Esophagus squamous epithelium (tissue), 4 donors: Measurements from ENCODE around the gene CTCF.

ENCODE experiments used
- POLR2A ChIP-seq, 4 donors: fragments of 450-650 bp; IDR thresholded peaks; one replicate each; pipeline ENCODE4 v1.6.1; 2017; ENCODE audit warnings: antibody characterized with exemption in 4 of 4, mild to moderate bottlenecking in 4 of 4, moderate library complexity in 3 of 4
- TF ChIP-seq, protein P1 (sequence below), 6 experiments: fragments of 450-650 bp in 4 of 6; fragments of 200-600 bp in 2 of 6; sonication (generic) in 2 of 6; IDR thresholded peaks; one replicate each; pipeline ENCODE4 v1.5.1; 2016 to 2019; ENCODE audit warnings: antibody characterized with exemption in 6 of 6, mild to moderate bottlenecking in 4 of 6, moderate library complexity in 4 of 6

DNA sequence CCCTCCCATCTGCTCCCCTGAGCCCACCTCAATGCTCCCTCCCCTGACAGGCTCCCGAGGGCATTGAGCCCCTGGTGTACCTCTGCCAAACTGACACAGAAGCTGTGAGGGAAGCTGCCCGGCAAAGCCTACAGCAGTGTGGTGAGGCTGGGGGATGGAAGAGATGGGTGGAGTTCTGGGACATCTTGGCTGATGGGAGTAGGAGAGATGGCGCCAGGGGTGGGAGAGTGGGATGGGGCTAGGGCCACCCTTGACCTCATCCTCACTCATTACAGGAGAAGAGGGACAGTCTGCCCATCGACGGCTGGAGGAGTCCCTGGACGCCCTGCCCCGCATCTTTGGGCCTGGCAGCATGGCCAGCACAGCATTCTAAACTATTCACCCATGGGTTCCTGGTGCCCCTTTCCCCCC is 16.2 kb upstream of the CTCF start:
- TF ChIP-seq, protein P1, sequence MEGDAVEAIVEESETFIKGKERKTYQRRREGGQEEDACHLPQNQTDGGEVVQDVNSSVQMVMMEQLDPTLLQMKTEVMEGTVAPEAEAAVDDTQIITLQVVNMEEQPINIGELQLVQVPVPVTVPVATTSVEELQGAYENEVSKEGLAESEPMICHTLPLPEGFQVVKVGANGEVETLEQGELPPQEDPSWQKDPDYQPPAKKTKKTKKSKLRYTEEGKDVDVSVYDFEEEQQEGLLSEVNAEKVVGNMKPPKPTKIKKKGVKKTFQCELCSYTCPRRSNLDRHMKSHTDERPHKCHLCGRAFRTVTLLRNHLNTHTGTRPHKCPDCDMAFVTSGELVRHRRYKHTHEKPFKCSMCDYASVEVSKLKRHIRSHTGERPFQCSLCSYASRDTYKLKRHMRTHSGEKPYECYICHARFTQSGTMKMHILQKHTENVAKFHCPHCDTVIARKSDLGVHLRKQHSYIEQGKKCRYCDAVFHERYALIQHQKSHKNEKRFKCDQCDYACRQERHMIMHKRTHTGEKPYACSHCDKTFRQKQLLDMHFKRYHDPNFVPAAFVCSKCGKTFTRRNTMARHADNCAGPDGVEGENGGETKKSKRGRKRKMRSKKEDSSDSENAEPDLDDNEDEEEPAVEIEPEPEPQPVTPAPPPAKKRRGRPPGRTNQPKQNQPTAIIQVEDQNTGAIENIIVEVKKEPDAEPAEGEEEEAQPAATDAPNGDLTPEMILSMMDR (IDR thresholded peaks at IDR 0.05): no peak
- TF ChIP-seq POLR2A (IDR thresholded peaks at IDR 0.05): no peak
